K562 (cell line): ENCODE data around the gene MAST3. TPM values are rescaled to one million over a fixed set of nuclear protein-coding genes. Genes with fewer than 3 reads are reported as not detected.
A peak's percentile ranks its signal among the peaks of the same experiment; 100 is the strongest.

Source experiments
- CREM ChIP-seq: IDR thresholded peaks from 2 replicates; pipeline ENCODE4 v1.6.1; 2014; ENCODE audit warnings: antibody characterized with exemption, low read depth
- FOS ChIP-seq: IDR thresholded peaks from 3 replicates; pipeline ENCODE4 v1.6.1; 2011; ENCODE audit not compliant: insufficient read length; ENCODE audit errors: extremely low read depth
- FOXJ2 ChIP-seq: fragments of 200-800 bp; sonication (Bioruptor generic); IDR thresholded peaks from 2 replicates; pipeline ENCODE4 v1.6.1; 2016; ENCODE audit warnings: missing genetic modification characterization, missing compliant biosample characterization
- GTF2E2 ChIP-seq: fragments of 200-800 bp; sonication (Bioruptor generic); IDR thresholded peaks from 2 replicates; pipeline ENCODE4 v1.6.1; 2016; ENCODE audit warnings: missing genetic modification characterization, missing compliant biosample characterization
- ILF3 ChIP-seq: fragments of 450-650 bp; IDR thresholded peaks from 2 replicates; pipeline ENCODE4 v1.6.1; 2018; ENCODE audit warnings: antibody characterized with exemption, mild to moderate bottlenecking, moderate library complexity, borderline replicate concordance
- LCOR ChIP-seq: sonication (generic); formaldehyde crosslinking; IDR thresholded peaks from 2 replicates; pipeline ENCODE4 v1.8.0; 2022; ENCODE audit warnings: mild to moderate bottlenecking, missing genetic modification reagents
- MAFF ChIP-seq: IDR thresholded peaks from 2 replicates; pipeline ENCODE4 v1.6.1; 2012; ENCODE audit warnings: low read length, improper control_type of control experiment
- NFE2 ChIP-seq: IDR thresholded peaks from 2 replicates; pipeline ENCODE4 v1.6.1; 2014; ENCODE audit warnings: antibody characterized with exemption, low read depth
- RNF2 ChIP-seq: sonication (generic); IDR thresholded peaks from 2 replicates; pipeline ENCODE4 v1.6.1; 2016
- ZEB2 ChIP-seq: fragments of 450-650 bp; IDR thresholded peaks from 2 replicates; pipeline ENCODE4 v1.6.1; 2016
- ZFPM2 ChIP-seq: fragments of 250-450 bp; sonication (Bioruptor Pico); IDR thresholded peaks from 2 replicates; pipeline ENCODE4 v1.5.1; 2022; ENCODE audit warnings: mild to moderate bottlenecking
- ZNF165 ChIP-seq: fragments of 250-450 bp; sonication (Bioruptor Pico); IDR thresholded peaks from 2 replicates; pipeline ENCODE4 v1.4.0; 2020; ENCODE audit warnings: borderline replicate concordance
- ZNF263 ChIP-seq: sonication (generic); formaldehyde crosslinking; IDR thresholded peaks from 2 replicates; pipeline ENCODE4 v1.8.0; 2022; ENCODE audit warnings: mild to moderate bottlenecking, missing genetic modification reagents, borderline replicate concordance
- ZNF583 ChIP-seq: fragments of 250-450 bp; sonication (Bioruptor Pico); IDR thresholded peaks from 2 replicates; pipeline ENCODE4 v1.4.0; 2020
- polyA plus RNA-seq, 8 experiments: library from polyadenylated mRNA; depleted of rRNA in 4 of 8; stranded (reverse) in 5 of 8; unstranded in 3 of 8; fragments of >200 nt; fragmentation: Nextera tagmentation in 2 of 8; fragmentation: Illumina TruSeq in 1 of 8; extraction: Ambion mirVana in 2 of 8; extraction: Trizol in 1 of 8; gene quantifications; 2 replicates each; pipeline versions ENCODE4 v1.2.1 to v1.2.3, GENCODE V29; 2011 to 2014; ENCODE audit warnings: inconsistent platforms in 1 of 8, missing spikeins in 1 of 8
- total RNA-seq, 7 experiments: library from RNA; depleted of rRNA in 6 of 7; stranded (reverse); fragments of >200 nt in 6 of 7; fragmentation: Illumina TruSeq in 2 of 7; extraction: Trizol in 2 of 7; gene quantifications; 2 replicates each; pipeline versions ENCODE4 v1.2.1 to v1.2.3, GENCODE V29; 2011 to 2021; ENCODE audit warnings: low replicate concordance in 1 of 7
- TF ChIP-seq, protein P1 (sequence below): sonication (generic); formaldehyde crosslinking; IDR thresholded peaks from 2 replicates; pipeline ENCODE4 v1.8.0; 2023; ENCODE audit warnings: mild to moderate bottlenecking, missing genetic modification reagents
- TF ChIP-seq, protein P2 (sequence below): fragments of 250-450 bp; sonication (Bioruptor Pico); IDR thresholded peaks from 2 replicates; pipeline ENCODE4 v1.8.0; 2022; ENCODE audit warnings: moderate library complexity, mild to moderate bottlenecking, inconsistent platforms
- TF ChIP-seq, protein P3 (sequence below): fragments of 450-650 bp; IDR thresholded peaks from 2 replicates; pipeline ENCODE4 v1.6.1; 2016; ENCODE audit warnings: low read depth

Gene MAST3
- total and polyA plus RNA-seq, 9 of the 15 experiments (the other 6 are each of a cell fraction or from before 2014, with no cell fraction given) = 0.94 to 9.9 (median 2.4) TPM

DNA sequence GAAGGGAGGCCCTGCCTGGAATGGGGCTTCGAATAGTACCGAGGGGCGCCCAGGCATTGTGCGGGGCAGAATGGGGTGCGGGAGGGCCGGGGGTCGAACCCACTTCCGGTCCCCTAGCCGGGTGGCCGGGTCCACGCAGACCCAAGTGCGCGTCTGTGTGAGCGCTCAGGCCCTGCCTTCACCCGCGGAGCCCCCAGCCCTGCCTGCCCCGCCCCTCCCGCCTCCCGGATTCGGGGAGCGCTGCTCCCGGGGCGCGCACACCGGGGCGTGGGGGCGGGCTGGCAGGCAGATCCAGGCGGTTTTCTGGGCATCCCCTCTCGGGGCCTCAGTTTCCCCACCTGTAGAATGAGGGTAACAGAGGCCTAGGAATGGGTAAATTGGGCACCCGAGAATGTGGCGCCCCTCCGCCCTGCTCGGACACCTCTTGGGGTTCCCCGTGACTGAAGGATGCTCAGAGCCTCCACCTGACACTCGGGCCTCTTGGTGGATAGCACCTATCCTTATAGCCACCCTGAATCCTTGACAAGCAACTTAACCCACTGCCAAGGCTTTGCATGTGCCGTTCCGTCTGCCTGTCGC lies 56.1 kb downstream of the MAST3 start (continued):
- TF ChIP-seq, protein P1, sequence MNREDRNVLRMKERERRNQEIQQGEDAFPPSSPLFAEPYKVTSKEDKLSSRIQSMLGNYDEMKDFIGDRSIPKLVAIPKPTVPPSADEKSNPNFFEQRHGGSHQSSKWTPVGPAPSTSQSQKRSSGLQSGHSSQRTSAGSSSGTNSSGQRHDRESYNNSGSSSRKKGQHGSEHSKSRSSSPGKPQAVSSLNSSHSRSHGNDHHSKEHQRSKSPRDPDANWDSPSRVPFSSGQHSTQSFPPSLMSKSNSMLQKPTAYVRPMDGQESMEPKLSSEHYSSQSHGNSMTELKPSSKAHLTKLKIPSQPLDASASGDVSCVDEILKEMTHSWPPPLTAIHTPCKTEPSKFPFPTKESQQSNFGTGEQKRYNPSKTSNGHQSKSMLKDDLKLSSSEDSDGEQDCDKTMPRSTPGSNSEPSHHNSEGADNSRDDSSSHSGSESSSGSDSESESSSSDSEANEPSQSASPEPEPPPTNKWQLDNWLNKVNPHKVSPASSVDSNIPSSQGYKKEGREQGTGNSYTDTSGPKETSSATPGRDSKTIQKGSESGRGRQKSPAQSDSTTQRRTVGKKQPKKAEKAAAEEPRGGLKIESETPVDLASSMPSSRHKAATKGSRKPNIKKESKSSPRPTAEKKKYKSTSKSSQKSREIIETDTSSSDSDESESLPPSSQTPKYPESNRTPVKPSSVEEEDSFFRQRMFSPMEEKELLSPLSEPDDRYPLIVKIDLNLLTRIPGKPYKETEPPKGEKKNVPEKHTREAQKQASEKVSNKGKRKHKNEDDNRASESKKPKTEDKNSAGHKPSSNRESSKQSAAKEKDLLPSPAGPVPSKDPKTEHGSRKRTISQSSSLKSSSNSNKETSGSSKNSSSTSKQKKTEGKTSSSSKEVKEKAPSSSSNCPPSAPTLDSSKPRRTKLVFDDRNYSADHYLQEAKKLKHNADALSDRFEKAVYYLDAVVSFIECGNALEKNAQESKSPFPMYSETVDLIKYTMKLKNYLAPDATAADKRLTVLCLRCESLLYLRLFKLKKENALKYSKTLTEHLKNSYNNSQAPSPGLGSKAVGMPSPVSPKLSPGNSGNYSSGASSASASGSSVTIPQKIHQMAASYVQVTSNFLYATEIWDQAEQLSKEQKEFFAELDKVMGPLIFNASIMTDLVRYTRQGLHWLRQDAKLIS (CRISPR knock-in tag) = 0 out of 2 replicates have a peak, but pooled peaks have one; percentile 37
- TF ChIP-seq LCOR (no peak), RNF2 (no peak), FOS (no peak), ZFPM2 (CRISPR knock-in tag) (no peak), GTF2E2 (no peak), ZEB2 (no peak), FOXJ2 (no peak), ZNF263 (CRISPR knock-in tag) (no peak), ILF3 (no peak), ZNF165 (CRISPR knock-in tag) (no peak), CREM (no peak), NFE2 (no peak), ZNF583 (CRISPR knock-in tag) (no peak), MAFF (no peak)
- TF ChIP-seq, protein P2, sequence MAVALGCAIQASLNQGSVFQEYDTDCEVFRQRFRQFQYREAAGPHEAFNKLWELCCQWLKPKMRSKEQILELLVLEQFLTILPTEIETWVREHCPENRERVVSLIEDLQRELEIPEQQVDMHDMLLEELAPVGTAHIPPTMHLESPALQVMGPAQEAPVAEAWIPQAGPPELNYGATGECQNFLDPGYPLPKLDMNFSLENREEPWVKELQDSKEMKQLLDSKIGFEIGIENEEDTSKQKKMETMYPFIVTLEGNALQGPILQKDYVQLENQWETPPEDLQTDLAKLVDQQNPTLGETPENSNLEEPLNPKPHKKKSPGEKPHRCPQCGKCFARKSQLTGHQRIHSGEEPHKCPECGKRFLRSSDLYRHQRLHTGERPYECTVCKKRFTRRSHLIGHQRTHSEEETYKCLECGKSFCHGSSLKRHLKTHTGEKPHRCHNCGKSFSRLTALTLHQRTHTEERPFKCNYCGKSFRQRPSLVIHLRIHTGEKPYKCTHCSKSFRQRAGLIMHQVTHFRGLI (CRISPR knock-in tag) = no peak
- TF ChIP-seq, protein P3, sequence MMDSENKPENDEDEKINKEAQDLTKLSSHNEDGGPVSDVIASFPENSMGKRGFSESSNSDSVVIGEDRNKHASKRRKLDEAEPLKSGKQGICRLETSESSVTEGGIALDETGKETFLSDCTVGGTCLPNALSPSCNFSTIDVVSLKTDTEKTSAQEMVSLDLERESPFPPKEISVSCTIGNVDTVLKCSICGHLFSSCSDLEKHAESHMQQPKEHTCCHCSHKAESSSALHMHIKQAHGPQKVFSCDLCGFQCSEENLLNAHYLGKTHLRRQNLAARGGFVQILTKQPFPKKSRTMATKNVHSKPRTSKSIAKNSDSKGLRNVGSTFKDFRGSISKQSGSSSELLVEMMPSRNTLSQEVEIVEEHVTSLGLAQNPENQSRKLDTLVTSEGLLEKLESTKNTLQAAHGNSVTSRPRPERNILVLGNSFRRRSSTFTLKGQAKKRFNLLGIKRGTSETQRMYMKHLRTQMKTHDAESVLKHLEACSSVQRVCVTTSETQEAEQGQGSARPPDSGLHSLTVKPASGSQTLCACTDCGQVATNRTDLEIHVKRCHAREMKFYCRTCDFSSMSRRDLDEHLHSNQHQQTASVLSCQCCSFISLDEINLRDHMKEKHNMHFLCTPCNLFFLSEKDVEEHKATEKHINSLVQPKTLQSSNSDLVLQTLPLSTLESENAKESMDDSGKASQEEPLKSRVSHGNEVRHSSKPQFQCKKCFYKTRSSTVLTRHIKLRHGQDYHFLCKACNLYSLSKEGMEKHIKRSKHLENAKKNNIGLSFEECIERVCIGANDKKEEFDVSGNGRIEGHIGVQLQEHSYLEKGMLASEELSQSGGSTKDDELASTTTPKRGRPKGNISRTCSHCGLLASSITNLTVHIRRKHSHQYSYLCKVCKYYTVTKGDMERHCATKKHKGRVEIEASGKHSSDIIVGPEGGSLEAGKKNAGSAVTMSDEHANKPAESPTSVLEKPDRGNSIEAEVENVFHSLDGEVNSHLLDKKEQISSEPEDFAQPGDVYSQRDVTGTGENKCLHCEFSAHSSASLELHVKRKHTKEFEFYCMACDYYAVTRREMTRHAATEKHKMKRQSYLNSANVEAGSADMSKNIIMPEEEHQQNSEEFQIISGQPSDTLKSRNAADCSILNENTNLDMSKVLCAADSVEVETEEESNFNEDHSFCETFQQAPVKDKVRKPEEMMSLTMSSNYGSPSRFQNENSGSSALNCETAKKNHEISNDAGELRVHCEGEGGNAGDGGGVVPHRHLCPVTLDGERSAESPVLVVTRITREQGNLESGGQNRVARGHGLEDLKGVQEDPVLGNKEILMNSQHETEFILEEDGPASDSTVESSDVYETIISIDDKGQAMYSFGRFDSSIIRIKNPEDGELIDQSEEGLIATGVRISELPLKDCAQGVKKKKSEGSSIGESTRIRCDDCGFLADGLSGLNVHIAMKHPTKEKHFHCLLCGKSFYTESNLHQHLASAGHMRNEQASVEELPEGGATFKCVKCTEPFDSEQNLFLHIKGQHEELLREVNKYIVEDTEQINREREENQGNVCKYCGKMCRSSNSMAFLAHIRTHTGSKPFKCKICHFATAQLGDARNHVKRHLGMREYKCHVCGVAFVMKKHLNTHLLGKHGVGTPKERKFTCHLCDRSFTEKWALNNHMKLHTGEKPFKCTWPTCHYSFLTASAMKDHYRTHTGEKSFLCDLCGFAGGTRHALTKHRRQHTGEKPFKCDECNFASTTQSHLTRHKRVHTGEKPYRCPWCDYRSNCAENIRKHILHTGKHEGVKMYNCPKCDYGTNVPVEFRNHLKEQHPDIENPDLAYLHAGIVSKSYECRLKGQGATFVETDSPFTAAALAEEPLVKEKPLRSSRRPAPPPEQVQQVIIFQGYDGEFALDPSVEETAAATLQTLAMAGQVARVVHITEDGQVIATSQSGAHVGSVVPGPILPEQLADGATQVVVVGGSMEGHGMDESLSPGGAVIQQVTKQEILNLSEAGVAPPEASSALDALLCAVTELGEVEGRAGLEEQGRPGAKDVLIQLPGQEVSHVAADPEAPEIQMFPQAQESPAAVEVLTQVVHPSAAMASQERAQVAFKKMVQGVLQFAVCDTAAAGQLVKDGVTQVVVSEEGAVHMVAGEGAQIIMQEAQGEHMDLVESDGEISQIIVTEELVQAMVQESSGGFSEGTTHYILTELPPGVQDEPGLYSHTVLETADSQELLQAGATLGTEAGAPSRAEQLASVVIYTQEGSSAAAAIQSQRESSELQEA = no peak
